NCI-H1694 treated with DMSO at 0.1 percent for 48 hours (cell line): Measurements from ENCODE around the gene LYPD3.

Experiments
- DNase-seq: peaks from one replicate; lab custom pipeline; 2025; lab: John Stamatoyannopoulos, UW

Gene LYPD3

DNA sequence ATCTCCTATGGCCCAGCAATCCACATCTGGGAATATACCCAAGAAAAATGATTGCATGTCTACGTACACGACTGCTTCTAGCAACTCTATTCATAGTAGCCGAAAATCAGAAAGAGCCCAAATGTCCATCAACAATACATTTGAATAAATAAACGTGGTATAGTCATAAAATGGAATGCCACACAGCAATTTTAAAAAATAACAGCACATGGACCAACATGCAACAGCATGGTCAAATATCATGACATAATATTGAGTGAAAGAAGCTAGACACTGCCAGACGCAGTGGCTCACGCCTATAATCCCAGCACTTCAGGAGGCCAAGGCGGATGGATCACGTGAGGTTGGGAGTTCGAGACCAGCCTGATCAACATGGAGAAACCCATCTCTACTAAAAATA, 34.4 kb downstream of the LYPD3 start:
- DNase-seq: no peak

DNA sequence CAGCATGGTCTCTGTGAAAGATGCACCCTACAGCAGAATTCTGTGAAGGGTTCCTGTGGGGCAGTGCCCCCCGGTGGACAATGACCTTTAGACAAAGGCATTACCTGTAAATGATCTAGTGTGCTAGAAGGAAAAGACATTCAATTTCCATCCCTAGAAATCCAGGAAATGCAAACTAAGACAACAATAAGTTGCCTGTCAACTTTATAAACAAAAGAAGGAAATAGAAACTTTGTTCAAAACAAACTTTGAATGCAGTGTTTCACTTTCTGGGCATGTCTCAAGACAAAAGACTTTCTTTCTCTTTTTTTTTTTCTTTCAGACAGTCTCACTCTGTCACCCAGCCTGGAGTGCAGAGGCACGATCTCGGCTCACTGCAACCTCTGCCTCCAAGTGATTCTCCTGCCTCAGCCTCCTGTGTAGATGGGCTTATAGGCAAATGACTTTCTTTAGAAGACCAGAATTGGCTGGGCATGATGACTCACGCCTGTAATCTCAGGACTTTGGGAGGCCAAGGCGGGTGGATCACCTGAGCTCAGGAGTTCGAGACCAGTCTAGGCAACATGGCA, 35.2 kb downstream of the LYPD3 start:
- no peak for DNase-seq

- DNase-seq: no peak
Measured at GRCh38 chr19:43429395-43429794, 36.0 kb downstream of the LYPD3 start.

DNA sequence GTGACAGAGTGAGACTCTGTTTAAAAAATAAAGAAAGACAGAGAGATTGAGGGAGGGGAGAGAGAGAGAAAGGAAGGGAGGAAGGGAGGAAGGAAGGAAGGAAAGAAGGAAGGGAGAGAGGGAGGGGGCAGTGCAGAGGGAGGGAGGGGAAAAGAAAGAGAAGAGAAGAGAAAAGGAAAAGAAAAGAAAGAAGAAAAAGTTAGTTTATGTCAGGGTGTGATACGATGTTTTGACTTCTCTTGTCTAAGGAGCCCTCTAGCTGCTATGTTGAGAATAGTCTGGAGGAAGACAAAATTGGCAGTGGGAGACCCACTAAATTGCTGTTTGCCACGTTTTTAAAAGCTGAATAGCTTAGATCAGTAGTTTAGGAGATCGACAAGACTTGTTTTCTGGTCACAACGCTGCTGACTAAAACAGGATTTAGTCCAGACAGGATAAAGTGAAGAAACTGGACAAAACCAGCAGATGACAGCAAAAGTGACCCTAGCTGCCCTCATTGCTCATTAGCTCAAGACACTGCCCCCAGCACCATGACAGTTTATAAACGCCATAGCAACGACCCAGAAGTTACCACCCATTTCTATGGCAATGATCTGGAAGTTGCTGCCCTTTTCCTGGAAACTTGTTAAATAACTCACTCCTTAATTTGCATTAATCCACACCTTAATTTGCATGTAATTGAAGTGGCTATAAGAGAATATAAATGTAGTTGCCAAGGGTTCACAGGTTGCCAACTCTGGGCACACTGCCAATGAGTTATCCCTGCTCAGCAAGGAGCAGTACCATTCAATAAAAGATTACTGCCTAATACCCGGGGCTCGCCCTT, 39.6 kb downstream of the LYPD3 start:
- DNase-seq: no peak

GRCh38 chr19:43423779-43424178, 41.6 kb downstream of the LYPD3 start:
- no peak for DNase-seq

DNA sequence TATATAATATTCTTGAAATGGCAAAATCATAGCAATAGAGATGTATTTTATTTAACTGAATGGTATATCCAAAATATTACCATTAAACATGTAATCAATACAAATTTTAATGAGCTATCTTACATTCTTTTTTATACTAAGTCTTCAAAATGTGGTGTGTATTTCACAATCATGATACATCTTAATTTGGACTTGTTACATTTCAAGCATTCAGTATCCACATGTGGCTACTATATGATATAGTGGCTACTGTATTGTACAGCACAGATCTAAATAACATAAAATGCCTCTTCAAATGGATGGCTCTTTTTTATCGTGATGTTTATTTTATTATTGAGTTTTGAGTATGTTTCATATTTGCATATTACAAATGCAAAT, 42.7 kb downstream of the LYPD3 start:
- DNase-seq: no peak

- no peak for DNase-seq
Measured at GRCh38 chr19:43422000-43422688, 43.3 kb downstream of the LYPD3 start.

GRCh38 chr19:43420954-43421353, 44.5 kb downstream of the LYPD3 start:
- DNase-seq: no peak

- no peak for DNase-seq
Measured at GRCh38 chr19:43416951-43417623, 48.3 kb downstream of the LYPD3 start.

GRCh38 chr19:43414554-43414953, 50.9 kb downstream of the LYPD3 start, which contains the start of gene TEX101:
Gene TEX101, plus strand, starts transcription at chr19:43414890. Its CDS starts 1,030 bp downstream, at chr19:43415920.
- no peak for DNase-seq

GRCh38 chr19:43412441-43412840, 53.0 kb downstream of the LYPD3 start:
- no peak for DNase-seq
